ENCODE data around the gene STRBP. TPM values are rescaled to one million over a fixed set of nuclear protein-coding genes. Genes with fewer than 3 reads are reported as not detected.
"Not testable (repeated sequence)": the region's sequence is repeated elsewhere in the genome, so short reads cannot be mapped to it uniquely, and the experiment has no call there.

The STRBP gene
- total RNA-seq, 1 donor from 2014 or later: 99.4 TPM

DNA sequence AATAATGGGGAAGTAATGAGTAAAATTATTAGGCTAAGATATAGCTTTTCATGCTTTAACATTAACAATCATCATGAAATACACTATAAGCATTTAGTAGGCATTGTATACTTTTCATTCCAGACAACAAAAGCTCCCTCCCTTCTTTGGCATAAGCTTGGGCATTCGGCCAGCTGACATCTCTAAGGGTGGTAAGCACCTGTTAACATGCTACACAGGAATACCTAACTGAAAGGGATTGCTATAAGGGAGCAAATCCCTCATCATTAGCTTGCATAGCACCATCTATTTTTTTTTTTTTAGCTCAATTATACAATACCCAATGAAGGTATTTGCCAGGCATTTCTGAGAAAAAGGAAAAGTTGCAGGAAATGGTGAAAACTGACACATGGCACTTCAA is 16.6 kb downstream of the STRBP start:
- Histone ChIP-seq H3K9me3 (ENCODE audit: low read depth) (peaks cover 9% of the 10 kb centered on the region), H3K27ac (no peak overlapping the region), H3K79me2 (ENCODE audit: low read depth) (peaks cover 100% of the 10 kb centered on the region), H3K9ac (no peak overlapping the region), H3F3A (ENCODE audit: low read depth) (peaks cover 3% of the 10 kb centered on the region), H3K4me2 (no peak overlapping the region), H4K20me1 (ENCODE audit: low read depth) (peaks cover 39% of the 10 kb centered on the region), H3K4me3 (no peak overlapping the region), H2AFZ (replicated peaks) (no peak overlapping the region), H3K27me3 (no peaks in the 10 kb centered on the region), H3K4me1 (no peaks in the 10 kb centered on the region), H3K36me3 (no peaks in the 10 kb centered on the region)
- no peak for TF ChIP-seq EZH2phosphoT487 (IDR thresholded peaks at IDR 0.05)
- TF ChIP-seq EZH2 (IDR thresholded peaks at IDR 0.05): no peak
- TF ChIP-seq, protein P1, sequence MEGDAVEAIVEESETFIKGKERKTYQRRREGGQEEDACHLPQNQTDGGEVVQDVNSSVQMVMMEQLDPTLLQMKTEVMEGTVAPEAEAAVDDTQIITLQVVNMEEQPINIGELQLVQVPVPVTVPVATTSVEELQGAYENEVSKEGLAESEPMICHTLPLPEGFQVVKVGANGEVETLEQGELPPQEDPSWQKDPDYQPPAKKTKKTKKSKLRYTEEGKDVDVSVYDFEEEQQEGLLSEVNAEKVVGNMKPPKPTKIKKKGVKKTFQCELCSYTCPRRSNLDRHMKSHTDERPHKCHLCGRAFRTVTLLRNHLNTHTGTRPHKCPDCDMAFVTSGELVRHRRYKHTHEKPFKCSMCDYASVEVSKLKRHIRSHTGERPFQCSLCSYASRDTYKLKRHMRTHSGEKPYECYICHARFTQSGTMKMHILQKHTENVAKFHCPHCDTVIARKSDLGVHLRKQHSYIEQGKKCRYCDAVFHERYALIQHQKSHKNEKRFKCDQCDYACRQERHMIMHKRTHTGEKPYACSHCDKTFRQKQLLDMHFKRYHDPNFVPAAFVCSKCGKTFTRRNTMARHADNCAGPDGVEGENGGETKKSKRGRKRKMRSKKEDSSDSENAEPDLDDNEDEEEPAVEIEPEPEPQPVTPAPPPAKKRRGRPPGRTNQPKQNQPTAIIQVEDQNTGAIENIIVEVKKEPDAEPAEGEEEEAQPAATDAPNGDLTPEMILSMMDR (IDR thresholded peaks at IDR 0.05): no peak
- Mint-ChIP-seq H3K4me1 (no peaks in the 10 kb centered on the region), H3K4me3 (no peak overlapping the region), H3K9me3 (peaks cover 3% of the 10 kb centered on the region), H3K36me3 (peaks cover 8% of the 10 kb centered on the region), H3K27me3 (ENCODE audit: insufficient read depth, low read depth) (peaks cover 2% of the 10 kb centered on the region), H3K27ac (no peak overlapping the region)
- no peak for DNase-seq (ENCODE audit: low spot score)

- Histone ChIP-seq H4K20me1 (ENCODE audit: low read depth) (peaks cover 37% of the 10 kb centered on the region), H3K4me3 (no peak overlapping the region), H3K27ac (no peak overlapping the region), H3K9me3 (ENCODE audit: low read depth) (peaks cover 9% of the 10 kb centered on the region), H3F3A (ENCODE audit: low read depth) (peaks cover 3% of the 10 kb centered on the region), H3K4me2 (no peak overlapping the region), H3K27me3 (no peaks in the 10 kb centered on the region), H3K36me3 (no peaks in the 10 kb centered on the region), H2AFZ (replicated peaks) (no peak overlapping the region), H3K79me2 (ENCODE audit: low read depth) (peaks cover 100% of the 10 kb centered on the region), H3K9ac (no peak overlapping the region), H3K4me1 (no peaks in the 10 kb centered on the region)
- H3K4me1 Mint-ChIP-seq: no peaks in the 10 kb centered on the region
- peaks cover 6% of the 10 kb centered on the region for H3K36me3 Mint-ChIP-seq
- TF ChIP-seq, protein P1 (IDR thresholded peaks at IDR 0.05): no peak
- no peak for TF ChIP-seq EZH2phosphoT487 (IDR thresholded peaks at IDR 0.05)
- no peak for TF ChIP-seq EZH2 (IDR thresholded peaks at IDR 0.05)
- DNase-seq (ENCODE audit: low spot score): no peak
- H3K27ac Mint-ChIP-seq: no peak overlapping the region
- no peak overlapping the region for H3K4me3 Mint-ChIP-seq
- H3K27me3 Mint-ChIP-seq (ENCODE audit: insufficient read depth, low read depth): no peaks in the 10 kb centered on the region
- peaks cover 3% of the 10 kb centered on the region for H3K9me3 Mint-ChIP-seq
These were observed 17.1 kb downstream of the STRBP start for GRCh38 chr9:123251324-123251723.

DNA sequence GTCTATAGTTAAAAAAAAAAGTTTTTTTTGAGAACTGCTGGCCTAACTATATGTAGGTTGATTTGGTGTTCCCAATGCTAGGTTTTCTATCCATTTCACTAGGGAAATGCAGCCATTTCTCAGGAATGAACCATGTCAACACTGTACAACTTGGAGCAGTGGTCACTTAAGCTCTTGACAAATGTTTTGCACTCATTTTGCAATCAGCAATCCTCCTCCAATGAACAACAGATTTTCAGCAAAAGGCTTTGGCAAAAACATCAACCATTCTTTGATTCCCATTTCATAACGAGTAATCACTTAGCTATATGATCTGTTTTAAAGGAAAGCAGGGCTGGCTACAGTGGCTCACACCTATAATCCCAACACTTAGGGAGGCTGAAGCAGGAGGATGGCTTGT is 17.9 kb downstream of the STRBP start:
- no peak for DNase-seq (ENCODE audit: low spot score)
- TF ChIP-seq EZH2phosphoT487 (IDR thresholded peaks at IDR 0.05): no peak
- no peak for TF ChIP-seq EZH2 (IDR thresholded peaks at IDR 0.05)
- TF ChIP-seq, protein P1 (IDR thresholded peaks at IDR 0.05): no peak
- Histone ChIP-seq H3K4me2 (no peak overlapping the region), H3K27ac (no peak overlapping the region), H3K9me3 (ENCODE audit: low read depth) (peaks cover 9% of the 10 kb centered on the region), H3K36me3 (no peaks in the 10 kb centered on the region), H3K4me3 (no peak overlapping the region), H3K27me3 (no peaks in the 10 kb centered on the region), H3F3A (ENCODE audit: low read depth) (peaks cover 3% of the 10 kb centered on the region), H3K9ac (no peak overlapping the region), H2AFZ (replicated peaks) (no peak overlapping the region), H3K79me2 (ENCODE audit: low read depth) (peaks cover 100% of the 10 kb centered on the region), H3K4me1 (no peaks in the 10 kb centered on the region), H4K20me1 (ENCODE audit: low read depth) (peaks cover 38% of the 10 kb centered on the region)
- H3K27ac Mint-ChIP-seq: no peak overlapping the region
- H3K9me3 Mint-ChIP-seq: peaks cover under 1% of the 10 kb centered on the region
- H3K27me3 Mint-ChIP-seq (ENCODE audit: insufficient read depth, low read depth): no peaks in the 10 kb centered on the region
- H3K4me3 Mint-ChIP-seq: no peak overlapping the region
- H3K4me1 Mint-ChIP-seq: no peaks in the 10 kb centered on the region
- H3K36me3 Mint-ChIP-seq: peaks cover 5% of the 10 kb centered on the region

DNA sequence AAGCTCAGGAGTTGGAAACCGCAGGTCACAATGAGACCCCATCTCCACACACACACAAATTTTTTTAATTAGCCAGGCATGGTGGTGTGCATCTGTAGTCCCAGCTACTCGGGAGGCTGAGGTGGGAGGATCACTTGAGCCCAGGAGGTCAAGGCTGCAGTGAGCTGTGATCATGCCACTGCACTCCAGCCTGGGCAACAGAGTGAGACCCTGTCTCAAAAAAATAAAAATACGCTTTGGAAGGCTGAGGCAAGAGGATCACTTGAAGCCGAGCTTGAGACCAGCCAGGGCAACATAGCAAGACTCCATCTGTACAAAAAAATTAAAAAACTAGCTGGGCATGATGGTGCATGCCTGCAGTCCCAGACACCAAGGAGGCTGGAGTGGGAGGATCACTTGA is 19.2 kb downstream of the STRBP start:
- not testable (repeated sequence) for H3K36me3 Mint-ChIP-seq; H3F3A ChIP-seq (ENCODE audit: low read depth); H3K9me3 Mint-ChIP-seq; H3K4me1 ChIP-seq; H3K4me3 Mint-ChIP-seq; H3K4me3 ChIP-seq; H3K4me1 Mint-ChIP-seq; H3K9me3 ChIP-seq (ENCODE audit: low read depth); H3K27me3 ChIP-seq; H3K36me3 ChIP-seq; H3K9ac ChIP-seq; DNase-seq (ENCODE audit: low spot score); H3K27ac Mint-ChIP-seq; H2AFZ ChIP-seq (replicated peaks); H3K27ac ChIP-seq; H3K27me3 Mint-ChIP-seq (ENCODE audit: insufficient read depth, low read depth); H3K4me2 ChIP-seq
- peaks cover 47% of the 10 kb centered on the region for H4K20me1 ChIP-seq (ENCODE audit: low read depth)
- H3K79me2 ChIP-seq (ENCODE audit: low read depth): peaks cover 100% of the 10 kb centered on the region
